ENCODE measurements around the gene KRTCAP2. TPM values are rescaled to one million over a fixed set of nuclear protein-coding genes. Genes with fewer than 3 reads are reported as not detected.

Gene KRTCAP2
- total RNA-seq, 1 donor from 2014 or later: 74.6 TPM

- no peak for FAIRE-seq
- DNase-seq (ENCODE audit: low spot score in 2 of 2): no peak
These were observed 12.0 kb upstream of the KRTCAP2 start for GRCh38 chr1:155184835-155185782.

GRCh38 chr1:155184351-155184811 is 11.3 kb upstream of the KRTCAP2 start:
- DNase-seq (ENCODE audit: low spot score in 2 of 2) (no peak), FAIRE-seq (no peak)

GRCh38 chr1:155183775-155184221 is 10.7 kb upstream of the KRTCAP2 start:
- FAIRE-seq (no peak), DNase-seq (ENCODE audit: low spot score in 2 of 2) (no peak)

- FAIRE-seq (no peak), DNase-seq (ENCODE audit: low spot score in 2 of 2) (no peak)
These were observed 9.0 kb upstream of the KRTCAP2 start for GRCh38 chr1:155182052-155182550.

GRCh38 chr1:155181371-155182051 is 8.4 kb upstream of the KRTCAP2 start:
- FAIRE-seq: no peak
- DNase-seq (ENCODE audit: low spot score in 2 of 2): no peak

- no peak for FAIRE-seq
- DNase-seq (ENCODE audit: low spot score in 2 of 2): no peak
These were observed 6.3 kb upstream of the KRTCAP2 start for GRCh38 chr1:155179112-155180031.

GRCh38 chr1:155178441-155179111 is 5.5 kb upstream of the KRTCAP2 start:
- FAIRE-seq (no peak), DNase-seq (ENCODE audit: low spot score in 2 of 2) (peak in 1 of 2 donors; percentile 34)

GRCh38 chr1:155177918-155178281 is 4.8 kb upstream of the KRTCAP2 start:
- FAIRE-seq (no peak), DNase-seq (ENCODE audit: low spot score in 2 of 2) (no peak)

- peak in 1 of 2 donors; percentile 32 for DNase-seq (ENCODE audit: low spot score in 2 of 2)
- FAIRE-seq: no peak
These were observed 4.3 kb upstream of the KRTCAP2 start for GRCh38 chr1:155177192-155177917.

GRCh38 chr1:155176544-155177071 is 3.5 kb upstream of the KRTCAP2 start:
- DNase-seq (ENCODE audit: low spot score in 2 of 2): peak; percentile 91 to 96

GRCh38 chr1:155175927-155176371 is 2.8 kb upstream of the KRTCAP2 start:
- no peak for FAIRE-seq
- no peak for DNase-seq (ENCODE audit: low spot score in 2 of 2)

More at GRCh38 chr1:155176544-155177071, 3.5 kb upstream of the KRTCAP2 start:
- no peak for FAIRE-seq

- DNase-seq (ENCODE audit: low spot score in 2 of 2) (peak in 1 of 2 donors; percentile 39), FAIRE-seq (no peak)
These were observed 2.3 kb upstream of the KRTCAP2 start for GRCh38 chr1:155175281-155175926.

- no peak for FAIRE-seq
These were observed 1.5 kb upstream of the KRTCAP2 start for GRCh38 chr1:155174324-155175280.

GRCh38 chr1:155173478-155174323 is 597 bp upstream of the KRTCAP2 start, which contains the start of gene TRIM46:
Gene TRIM46, plus strand, starts transcription at chr1:155173849. Its CDS starts 118 bp downstream, at chr1:155173967.
- DNase-seq (ENCODE audit: low spot score in 2 of 2) (peak; percentile 62 to 73), FAIRE-seq (no peak)

More at GRCh38 chr1:155174324-155175280, 1.5 kb upstream of the KRTCAP2 start:
- peak; percentile 62 to 65 for DNase-seq (ENCODE audit: low spot score in 2 of 2)

- FAIRE-seq (no peak), DNase-seq (ENCODE audit: low spot score in 2 of 2) (peak in 1 of 2 donors; percentile 20)
These were observed 1.0 kb downstream of the KRTCAP2 start for GRCh38 chr1:155171836-155172731.

Data from frontal cortex (tissue), 4 donors.